Colonic mucosa (tissue), 4 donors: ENCODE data around the gene MELK. TPM values are rescaled to one million over a fixed set of nuclear protein-coding genes. Genes with fewer than 3 reads are reported as not detected.

Source experiments
- DNase-seq: peaks from one replicate; pipeline ENCODE4 v3.0.0-alpha.2; 2020
- H3K27ac ChIP-seq: fragments of 200-600 bp; one replicate; pipeline ENCODE4 v1.8.0; 2021
- H3K27me3 ChIP-seq: fragments of 200-600 bp; one replicate; pipeline ENCODE4 v1.8.0; 2021
- H3K36me3 ChIP-seq: fragments of 200-600 bp; one replicate; pipeline ENCODE4 v1.8.0; 2021
- H3K4me1 ChIP-seq: fragments of 200-600 bp; one replicate; pipeline ENCODE4 v1.8.0; 2021; ENCODE audit warnings: mild to moderate bottlenecking
- H3K4me3 ChIP-seq: fragments of 200-600 bp; one replicate; pipeline ENCODE4 v1.8.0; 2021
- H3K9ac ChIP-seq, 2 donors: one replicate each; pipeline ENCODE4 v1.7.0; 2013; ENCODE audit warnings: control low read depth in 2 of 2, low read depth in 2 of 2, low read length in 2 of 2
- H3K9me3 ChIP-seq: fragments of 200-600 bp; one replicate; pipeline ENCODE4 v1.8.0; 2021
- CTCF ChIP-seq: fragments of 200-600 bp; IDR thresholded peaks from one replicate; pipeline ENCODE4 v1.8.0; 2022; ENCODE audit warnings: antibody characterized with exemption, mild to moderate bottlenecking
- intact Hi-C: fragments of 100-400 bp; cut with DNase I; formaldehyde crosslinking; loops from one replicate; pipeline ENCODE4 v1.14.1; 2022
- total RNA-seq, 2 donors: library from RNA; stranded (reverse); fragmentation: NEBNext Ultra II Directional in 1 of 2; extraction: Animal tissue kit (Norgen Biotek cat#: 25700) in 1 of 2; gene quantifications; one replicate each; pipeline ENCODE4 v1.2.1, GENCODE V29; 2021
- donor health status: healthy.
- donor health status: DM: no; HTN: no; CAD: no.
- donor health status: DM: no; HTN: no; CAD: no.

The MELK gene
- total RNA-seq, 2 donors from 2014 or later = 11.9 to 39.8 TPM

- Histone ChIP-seq H3K4me3 (no peak overlapping the region), H3K27me3 (no peaks in the 10 kb centered on the region), H3K4me1 (no peaks in the 10 kb centered on the region), H3K9ac (no peak overlapping the region), H3K36me3 (no peaks in the 10 kb centered on the region), H3K9me3 (no peaks in the 10 kb centered on the region), H3K27ac (no peak overlapping the region)
- no peak for TF ChIP-seq CTCF
- intact Hi-C loops = no loop called here
- DNase-seq = no peak
Measured at GRCh38 chr9:36676778-36677485, 104.2 kb downstream of the MELK start.

- no peak for TF ChIP-seq CTCF
- no peak overlapping the region for H3K27ac ChIP-seq
Measured at GRCh38 chr9:36677611-36678010, 104.9 kb downstream of the MELK start.

GRCh38 chr9:36679710-36680109 is 107.0 kb downstream of the MELK start:
- Histone ChIP-seq H3K4me1 (no peaks in the 10 kb centered on the region), H3K9me3 (no peaks in the 10 kb centered on the region), H3K27ac (no peak overlapping the region), H3K27me3 (no peaks in the 10 kb centered on the region), H3K36me3 (no peaks in the 10 kb centered on the region), H3K9ac (no peak overlapping the region), H3K4me3 (no peak overlapping the region)
- no peak for DNase-seq
- TF ChIP-seq CTCF = no peak
- intact Hi-C loops = no loop called here

More at GRCh38 chr9:36677611-36678010, 104.9 kb downstream of the MELK start:
- Histone ChIP-seq H3K4me3 (no peak overlapping the region), H3K4me1 (no peaks in the 10 kb centered on the region), H3K9me3 (no peaks in the 10 kb centered on the region), H3K9ac (no peak overlapping the region), H3K36me3 (no peaks in the 10 kb centered on the region), H3K27me3 (no peaks in the 10 kb centered on the region)
- DNase-seq = no peak
- intact Hi-C loops = no loop called here

- no peaks in the 10 kb centered on the region for H3K27me3 ChIP-seq
- no peaks in the 10 kb centered on the region for H3K9me3 ChIP-seq
- no peaks in the 10 kb centered on the region for H3K4me1 ChIP-seq
- no peak for DNase-seq
- no peak overlapping the region for H3K9ac ChIP-seq
- no peak overlapping the region for H3K27ac ChIP-seq
- intact Hi-C loops = no loop called here
- H3K36me3 ChIP-seq = no peaks in the 10 kb centered on the region
- H3K4me3 ChIP-seq = no peak overlapping the region
- no peak for TF ChIP-seq CTCF
Measured at GRCh38 chr9:36686471-36686870, 113.8 kb downstream of the MELK start.

GRCh38 chr9:36690412-36691168 is 117.9 kb downstream of the MELK start:
- Histone ChIP-seq H3K9ac (no peak overlapping the region), H3K9me3 (no peaks in the 10 kb centered on the region), H3K27ac (no peak overlapping the region), H3K4me1 (no peaks in the 10 kb centered on the region), H3K4me3 (no peak overlapping the region), H3K27me3 (no peaks in the 10 kb centered on the region), H3K36me3 (no peaks in the 10 kb centered on the region)
- TF ChIP-seq CTCF = no peak
- intact Hi-C loops = no loop called here
- DNase-seq = no peak
